ENCODE measurements around the gene SBF2. TPM values are rescaled to one million over a fixed set of nuclear protein-coding genes. Genes with fewer than 3 reads are reported as not detected.

Gene SBF2
- 5.3 and 6.1 TPM in 2 replicates for total RNA-seq

DNA sequence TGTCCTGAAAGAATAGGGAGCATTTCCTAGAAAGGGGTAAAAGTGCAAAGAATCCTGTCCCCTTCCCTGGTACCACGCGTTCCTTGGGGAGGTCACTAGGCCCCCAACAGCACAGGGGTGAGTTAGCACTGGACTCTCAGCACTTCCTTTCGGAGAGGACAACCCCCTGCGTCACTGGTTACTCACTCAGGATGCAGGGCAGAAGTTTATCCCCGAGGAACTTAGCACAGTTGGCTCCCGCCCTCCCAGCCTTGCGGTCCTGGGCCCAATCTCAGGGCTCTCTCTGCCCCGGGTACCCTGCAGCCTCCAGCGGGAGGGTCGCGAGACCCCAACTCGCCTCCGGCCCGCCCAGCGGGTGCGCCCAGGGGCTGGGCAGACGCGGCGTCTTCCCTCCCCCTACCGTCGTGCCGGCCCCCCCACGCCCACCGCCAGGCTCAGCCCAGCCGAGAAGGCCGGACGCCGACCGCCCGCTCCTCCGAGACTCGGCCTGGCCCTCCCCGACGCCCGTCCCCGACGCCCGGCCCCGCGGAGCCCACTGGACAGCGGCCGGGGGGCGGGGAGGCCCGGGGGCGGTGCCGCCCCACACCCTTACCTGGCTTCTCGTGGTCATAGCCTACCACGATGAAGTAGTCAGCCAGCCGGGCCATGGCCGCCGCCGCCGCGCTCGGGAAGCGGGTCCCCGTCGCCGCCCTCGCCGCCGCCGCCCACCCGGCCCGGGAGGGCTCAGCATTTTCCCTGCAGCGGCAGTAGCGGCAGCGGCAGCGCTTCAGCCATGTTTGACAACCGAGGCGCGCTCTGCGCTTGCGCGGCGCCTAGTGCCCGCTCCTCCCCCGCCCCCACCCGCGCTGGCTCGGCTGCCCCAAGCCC is at the start of gene SBF2:
Gene SBF2 (minus strand): TSS at position 797 of the 867 bp plus-strand sequence. CDS start 150 bp downstream, at position 647.
- intact Hi-C loops (cut with micrococcal nuclease): loop anchor here (1.0 to 10.0 kb wide), 3 partner anchors 14 to 1029 kb away; partner anchors contain the start of gene DENND5A

DNA sequence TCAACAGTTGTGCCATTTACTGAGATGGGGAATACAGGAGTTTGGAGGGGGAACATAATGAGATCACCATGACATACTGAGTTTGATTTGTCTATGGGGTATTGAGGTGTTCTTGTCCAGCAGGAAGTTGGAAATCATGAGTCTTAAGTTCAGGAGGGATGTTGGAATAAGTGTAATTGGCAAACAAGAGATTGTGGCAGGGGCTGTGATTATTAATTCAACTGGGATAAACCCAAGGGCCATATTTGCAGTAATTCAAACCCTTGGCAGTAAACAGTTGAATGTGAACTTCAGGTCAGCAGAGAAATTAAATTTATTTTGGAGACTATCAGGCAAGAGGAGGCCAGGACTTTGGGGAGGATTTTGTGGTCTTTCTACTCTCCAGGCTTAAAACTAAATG is 44.3 kb upstream of the SBF2 start:
- intact Hi-C loops (cut with micrococcal nuclease): no loop called here

DNA sequence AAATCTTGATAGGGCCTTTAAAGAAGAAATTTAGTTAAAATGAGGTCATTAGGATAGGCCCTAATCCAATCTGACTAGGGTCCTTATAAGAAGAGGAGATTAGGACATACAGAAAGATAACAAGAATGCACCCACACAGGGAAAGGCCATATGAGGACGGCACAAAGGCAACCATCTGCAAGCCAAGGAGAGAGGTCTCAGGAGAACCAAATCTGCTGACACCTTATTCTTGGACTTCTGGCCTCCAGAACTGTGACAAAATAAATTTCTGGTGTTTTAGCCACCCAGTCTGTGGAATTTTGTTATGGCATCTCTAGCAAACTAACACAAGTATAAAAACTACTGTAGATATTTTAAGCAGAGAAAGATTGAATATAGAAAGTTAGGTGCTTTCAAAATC is 39.5 kb upstream of the SBF2 start:
- intact Hi-C loops (cut with micrococcal nuclease): no loop called here

DNA sequence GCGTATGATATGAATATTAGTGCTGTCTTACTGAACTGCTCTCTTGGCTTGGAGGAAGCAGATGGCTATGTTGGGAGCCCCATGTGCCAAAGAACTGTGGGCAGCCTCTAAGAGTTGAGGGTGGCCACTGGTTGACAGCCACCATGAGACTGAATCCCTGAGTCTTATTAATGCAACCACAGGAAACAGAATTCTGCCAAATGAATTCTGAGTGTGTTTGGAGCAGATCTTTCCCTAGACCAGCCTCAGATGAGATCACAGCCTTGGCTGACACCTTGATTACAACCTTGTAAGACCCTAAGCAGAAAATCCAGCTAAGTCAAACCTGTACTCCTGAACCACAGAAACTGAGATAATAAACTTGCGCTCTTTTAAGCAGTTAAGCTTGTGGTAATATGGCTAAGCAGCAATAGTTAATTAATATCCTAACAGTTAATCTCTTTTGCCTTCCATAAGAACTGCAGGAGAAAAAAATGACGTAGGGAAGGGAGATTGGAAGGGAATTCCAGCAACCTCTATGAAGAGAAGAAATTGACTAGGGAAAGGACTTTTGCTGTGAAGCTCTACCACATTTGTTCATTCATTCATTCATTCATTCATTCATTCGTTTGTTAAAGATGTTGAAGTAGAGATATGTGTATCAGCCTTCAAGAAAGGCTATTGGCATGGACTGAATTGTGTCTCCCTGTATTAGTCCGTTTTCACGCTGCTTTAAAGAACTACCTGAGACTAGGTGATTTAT is 37.7 kb upstream of the SBF2 start:
- intact Hi-C loops (cut with micrococcal nuclease): no loop called here

DNA sequence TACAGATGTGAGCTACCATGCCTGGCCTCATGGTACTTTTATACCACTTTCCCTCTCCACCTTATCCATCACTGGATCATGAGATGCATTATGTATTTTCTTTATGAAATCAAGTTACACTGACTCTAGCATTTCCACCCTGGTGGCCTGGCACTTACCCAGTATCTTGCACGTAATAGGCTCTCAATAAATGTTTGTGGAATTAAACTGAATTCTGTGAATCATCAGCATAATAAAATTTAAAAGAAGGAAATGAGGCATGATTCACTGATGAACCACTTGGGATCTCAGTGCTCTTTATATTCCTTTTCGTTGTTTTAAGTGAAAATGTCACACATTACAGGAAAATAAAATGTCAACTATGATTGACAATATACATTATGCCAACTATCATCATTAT is 35.9 kb upstream of the SBF2 start:
- intact Hi-C loops (cut with micrococcal nuclease): loop anchor here (10.0 kb wide), 1 partner anchor 795 kb away; no protein-coding TSS in a partner anchor

DNA sequence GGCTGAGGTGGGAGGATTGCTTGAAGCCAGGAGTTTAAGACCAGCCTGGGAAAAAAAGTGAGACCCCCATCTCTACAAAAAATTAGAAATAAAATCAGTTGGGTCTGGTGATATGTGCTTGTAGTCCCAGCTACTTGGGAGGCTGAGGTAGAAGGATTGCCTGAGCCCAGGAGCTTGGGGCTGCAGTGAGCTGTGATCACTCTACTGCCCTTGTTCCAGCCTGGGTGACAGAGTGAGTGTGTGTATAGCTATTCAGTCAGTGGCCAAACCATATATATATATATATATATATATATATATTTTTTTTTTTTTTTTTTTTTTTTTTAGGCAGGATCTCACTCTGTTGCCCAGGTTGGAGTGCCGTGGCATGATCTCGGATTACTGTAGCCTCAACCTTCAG is 35.3 kb upstream of the SBF2 start:
- intact Hi-C loops (cut with micrococcal nuclease): loop anchor here (10.0 kb wide), 1 partner anchor 795 kb away; no protein-coding TSS in a partner anchor

DNA sequence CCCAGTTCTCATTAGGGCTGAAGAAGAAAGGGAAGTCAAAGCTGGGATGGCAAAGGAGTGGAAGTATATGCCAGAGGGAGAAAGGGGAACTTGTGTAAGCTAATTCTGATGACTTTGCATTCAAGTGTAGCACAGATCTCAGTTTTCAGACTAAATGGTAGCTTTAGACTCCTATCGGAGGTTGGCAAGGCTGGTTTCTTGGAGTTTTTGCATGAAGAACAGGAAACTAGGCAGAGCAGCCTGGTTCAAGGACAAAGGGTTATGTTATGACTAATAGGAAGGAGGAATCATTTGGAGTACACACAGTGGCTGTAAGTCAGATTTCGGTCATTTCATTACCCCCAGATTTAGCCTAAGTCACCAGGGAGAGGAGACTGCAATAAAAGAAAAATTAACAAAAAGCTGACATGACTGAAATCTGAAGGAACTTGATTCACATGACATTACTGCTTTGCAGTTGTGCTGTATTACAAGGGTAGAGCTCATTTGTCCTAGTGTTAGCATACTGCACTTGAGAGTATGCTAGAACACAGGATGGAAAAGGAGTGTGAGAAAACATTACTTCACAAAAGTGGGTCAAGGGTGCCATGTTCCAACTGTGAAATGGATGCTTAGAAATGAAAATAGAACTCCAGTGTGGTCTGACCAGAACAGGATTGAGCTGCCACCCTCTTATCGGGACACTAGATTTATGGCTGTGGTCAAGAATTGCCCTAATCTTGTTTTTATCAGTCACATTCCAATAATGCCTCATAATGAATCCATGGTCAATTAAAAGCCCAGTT is 34.5 kb upstream of the SBF2 start:
- intact Hi-C loops (cut with micrococcal nuclease): loop anchor here (10.0 kb wide), 1 partner anchor 794 kb away; no protein-coding TSS in a partner anchor

DNA sequence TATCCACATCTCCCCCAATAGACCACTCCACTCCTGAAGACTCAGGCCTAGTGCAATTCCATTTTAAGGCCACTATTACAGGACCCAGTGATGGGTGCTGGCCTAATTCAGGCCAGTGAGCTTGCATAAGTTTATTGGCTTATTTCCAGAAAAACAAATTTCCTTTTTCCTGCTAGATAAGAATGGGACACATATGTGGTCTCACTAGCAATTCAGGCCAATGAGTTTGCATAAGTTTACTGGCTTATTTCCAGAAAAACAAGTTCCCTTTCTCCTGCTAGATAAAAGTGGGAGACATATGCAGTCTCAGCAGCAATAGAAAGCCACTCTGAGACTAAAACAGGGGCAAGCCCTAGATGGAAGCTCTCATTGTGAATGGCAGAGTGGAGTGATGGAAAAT is 33.2 kb upstream of the SBF2 start:
- intact Hi-C loops (cut with micrococcal nuclease): loop anchor here (10.0 kb wide), 1 partner anchor 792 kb away; no protein-coding TSS in a partner anchor

DNA sequence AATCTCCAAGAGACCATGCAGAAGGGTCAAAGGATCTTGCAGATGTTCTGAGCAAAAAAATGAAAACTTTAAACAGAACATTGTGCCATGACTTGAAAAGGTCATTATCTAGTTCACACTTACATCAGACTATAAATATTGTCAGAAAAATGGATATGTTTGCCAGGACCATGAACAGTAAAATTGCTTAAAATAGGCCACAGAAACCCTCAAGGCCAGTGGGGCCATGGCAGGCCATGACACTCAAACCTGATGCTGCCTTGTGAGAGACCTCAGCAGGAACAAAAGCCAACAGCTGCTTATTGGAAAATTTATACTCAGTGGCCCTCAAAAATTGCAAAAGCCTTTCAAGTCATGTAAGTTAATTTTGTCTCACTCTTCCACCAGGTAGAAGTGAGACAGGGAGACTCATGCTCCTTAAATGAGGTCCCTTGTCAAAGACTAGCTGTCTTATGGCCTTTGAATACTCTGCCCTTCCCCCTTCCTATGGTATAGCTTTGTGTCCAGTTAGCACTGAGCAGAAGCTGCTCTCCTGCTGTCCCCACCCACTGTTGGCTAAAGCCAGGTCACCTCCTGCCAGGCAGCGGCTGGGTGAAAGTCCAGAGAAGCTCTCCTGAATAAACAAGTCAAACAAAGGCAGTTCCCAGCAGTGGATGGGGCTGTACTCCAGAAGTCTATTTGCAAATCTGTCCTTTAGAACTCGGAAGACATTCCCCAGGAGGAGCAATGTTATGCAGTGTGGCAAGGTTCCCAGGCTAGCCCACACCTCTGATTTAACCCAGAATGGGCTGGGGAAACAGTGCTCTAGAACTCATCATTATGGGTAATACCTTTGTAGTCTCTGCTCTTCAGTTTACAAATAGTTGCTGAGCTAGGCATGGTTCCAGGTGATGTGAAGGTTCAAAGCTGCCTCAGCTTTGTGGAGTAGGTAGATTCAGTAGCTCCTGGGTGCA is 32.3 kb upstream of the SBF2 start:
- intact Hi-C loops (cut with micrococcal nuclease): loop anchor here (10.0 kb wide), 1 partner anchor 791 kb away; no protein-coding TSS in a partner anchor

DNA sequence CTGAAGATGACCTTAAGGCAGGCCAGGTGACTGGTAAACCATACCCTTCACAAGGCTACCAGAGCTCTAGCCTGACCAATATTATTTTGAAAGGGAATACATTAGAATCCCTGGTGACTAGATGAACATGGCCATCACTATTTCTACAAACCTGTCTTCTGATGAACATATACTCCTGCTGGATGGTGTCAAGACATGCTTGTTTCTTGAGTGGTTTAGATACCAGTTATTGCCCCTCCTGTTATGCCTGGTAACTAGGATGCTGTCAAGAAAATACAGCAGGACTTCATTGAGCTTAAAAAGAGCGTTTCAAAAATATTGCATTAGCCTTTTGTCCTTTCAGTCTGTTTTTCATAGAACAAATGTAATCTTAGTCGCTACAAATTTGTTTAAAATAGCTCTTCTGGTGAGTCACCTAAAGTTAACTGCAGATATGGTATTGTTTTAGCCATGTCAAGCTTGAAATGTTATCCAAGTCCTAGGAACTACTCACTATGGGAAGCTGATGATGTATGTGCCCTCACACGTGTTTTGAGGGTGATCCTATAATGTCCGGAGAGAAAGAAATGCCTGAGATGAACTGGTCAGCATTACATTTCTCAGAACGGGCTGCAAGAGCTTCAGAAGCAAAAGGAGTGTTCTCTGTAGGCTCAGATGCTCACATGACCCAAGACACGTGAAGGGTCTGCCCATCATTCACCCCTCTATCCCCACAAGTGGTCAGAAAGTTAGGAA is 31.4 kb upstream of the SBF2 start:
- intact Hi-C loops (cut with micrococcal nuclease): loop anchor here (10.0 kb wide), 1 partner anchor 791 kb away; no protein-coding TSS in a partner anchor

DNA sequence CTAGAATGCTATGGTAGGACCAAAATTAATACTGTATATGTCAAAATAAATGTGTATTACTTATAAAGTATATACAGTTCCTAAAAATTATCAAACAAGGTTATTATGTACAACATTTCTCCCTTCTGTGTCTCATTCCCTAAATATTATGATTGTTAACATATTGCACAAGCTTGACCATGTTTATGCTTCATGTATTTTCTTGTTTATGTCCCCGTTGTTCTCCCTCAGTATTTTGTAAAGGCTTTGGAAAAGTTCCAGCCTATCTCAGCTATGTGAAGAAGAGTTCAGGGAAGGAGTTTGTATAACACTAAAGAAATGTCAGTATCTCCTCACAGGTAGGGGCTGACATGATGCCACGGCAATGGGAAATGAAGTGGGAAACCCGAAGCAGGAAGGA is 30.5 kb upstream of the SBF2 start:
- intact Hi-C loops (cut with micrococcal nuclease): loop anchor here (5.0 to 10.0 kb wide), 2 partner anchors 712 to 790 kb away; no protein-coding TSS in a partner anchor

DNA sequence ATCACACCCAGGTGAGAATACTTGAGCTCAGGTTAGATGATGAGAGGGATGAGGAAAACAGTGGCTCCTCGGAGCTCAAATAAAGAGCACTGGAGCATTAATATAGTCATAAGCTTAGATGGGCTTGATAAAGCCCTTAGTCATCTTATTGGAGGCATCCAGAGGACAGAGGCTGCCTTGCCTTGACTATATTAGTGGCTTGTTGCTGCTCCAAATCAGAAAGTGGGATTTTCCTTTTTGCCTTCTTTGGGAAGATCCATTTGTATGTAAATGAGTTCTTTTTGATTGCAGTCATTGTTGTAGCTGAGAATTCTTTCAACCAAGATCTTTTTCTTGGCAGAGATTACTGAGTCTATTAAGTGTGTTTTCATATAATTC is 29.8 kb upstream of the SBF2 start:
- intact Hi-C loops (cut with micrococcal nuclease): loop anchor here (1.0 to 10.0 kb wide), 8 partner anchors 15 to 789 kb away; partner anchors contain the start of gene SBF2

DNA sequence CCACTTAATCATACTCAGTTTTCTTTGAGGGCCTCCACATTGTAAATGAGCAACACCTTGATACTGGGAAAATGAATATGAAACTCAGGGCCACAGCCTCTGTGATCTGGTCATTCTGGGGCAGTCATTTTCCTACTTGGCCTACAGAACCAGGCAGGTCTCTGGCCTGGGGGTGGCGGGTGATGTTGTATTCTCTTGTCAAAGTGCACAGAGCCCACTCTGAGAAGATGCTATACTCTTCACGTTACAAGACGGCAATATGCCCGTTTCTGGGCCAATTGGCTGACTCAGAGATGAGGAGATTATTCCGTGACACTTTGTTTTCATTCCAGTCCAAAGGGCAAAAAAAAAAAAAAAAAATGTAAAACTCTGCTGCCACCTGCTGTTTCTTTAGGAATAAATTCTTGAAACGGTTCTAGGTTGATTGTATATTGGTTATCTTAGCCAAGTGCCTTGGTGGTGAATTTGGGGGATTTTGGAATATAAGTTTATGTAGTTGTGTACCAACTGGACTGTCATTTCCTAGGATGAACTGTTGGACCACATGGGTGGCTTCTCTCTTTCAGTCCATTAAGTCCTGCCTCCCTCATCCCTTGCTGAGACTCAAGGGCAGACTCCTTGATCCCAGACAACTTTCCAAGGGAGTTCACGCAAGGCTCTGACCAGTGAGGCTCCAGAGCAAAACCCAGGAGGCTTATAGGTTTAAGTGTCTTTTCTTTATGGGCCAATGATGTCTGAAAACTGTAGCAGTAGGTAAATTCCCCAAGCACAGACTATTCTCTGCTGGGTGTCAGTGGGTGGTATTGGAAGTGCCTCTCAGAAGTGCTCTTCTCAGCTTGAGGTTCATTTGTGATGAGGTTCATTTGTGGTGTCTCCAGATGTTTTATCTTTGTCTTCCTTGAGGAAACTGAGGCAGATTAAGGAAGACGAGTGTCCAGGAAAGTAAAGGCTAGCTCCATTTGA is 29.1 kb upstream of the SBF2 start:
- intact Hi-C loops (cut with micrococcal nuclease): loop anchor here (1.0 to 10.0 kb wide), 8 partner anchors 15 to 788 kb away; partner anchors contain the start of gene SBF2

DNA sequence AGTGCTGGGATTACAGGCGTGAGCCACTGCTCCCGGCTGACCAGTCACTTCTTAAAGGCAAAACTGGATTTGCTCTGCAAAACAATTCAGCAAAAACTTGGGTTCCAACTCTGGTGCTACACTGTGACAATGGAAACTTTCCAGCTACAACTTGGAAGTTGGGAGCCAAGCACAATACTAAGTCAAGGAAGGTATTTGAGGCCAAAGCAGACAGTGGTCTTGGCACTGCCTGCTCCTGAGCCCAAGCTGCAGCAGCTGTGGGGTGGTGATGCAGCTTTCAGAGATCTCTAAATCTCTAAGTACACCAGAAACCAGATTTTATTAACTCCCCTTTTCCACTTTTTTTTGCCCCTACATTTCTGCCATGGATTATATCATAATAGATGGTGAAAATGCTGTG is 28.4 kb upstream of the SBF2 start:
- intact Hi-C loops (cut with micrococcal nuclease): loop anchor here (5.0 to 10.0 kb wide), 2 partner anchors 710 to 788 kb away; no protein-coding TSS in a partner anchor

DNA sequence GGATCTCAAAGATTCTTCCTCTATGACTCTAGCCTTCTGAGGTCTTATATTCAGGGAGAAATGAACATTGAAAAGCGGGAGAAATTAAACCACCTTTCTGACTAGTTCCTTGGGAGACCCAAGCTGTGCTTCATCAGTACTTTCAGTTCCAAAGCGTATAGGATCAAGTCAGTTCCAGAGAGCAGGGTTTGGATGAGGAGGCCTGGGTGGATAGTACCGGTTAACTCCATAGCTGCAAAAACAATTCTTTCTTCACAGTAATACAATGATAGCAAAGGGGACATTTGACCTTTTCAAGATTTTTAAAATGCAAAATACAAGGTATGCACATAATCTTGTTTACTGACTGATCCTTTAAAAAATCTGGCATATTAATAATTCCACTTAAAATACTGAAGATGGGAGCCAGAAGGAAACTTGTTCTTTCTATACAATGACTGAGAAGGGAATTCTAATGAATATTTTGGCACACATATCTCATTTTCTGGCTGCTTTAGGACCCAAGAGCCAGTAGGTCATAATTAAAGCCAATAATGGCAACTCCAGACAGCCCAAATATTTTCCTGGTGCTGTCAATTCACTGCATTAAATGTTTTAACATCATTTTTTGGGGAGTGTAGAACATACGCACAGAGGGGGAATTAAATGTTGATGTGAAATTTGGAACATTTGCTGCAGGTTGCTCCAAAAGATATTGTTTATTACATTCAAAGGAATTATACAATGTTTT is 26.9 kb upstream of the SBF2 start:
- intact Hi-C loops (cut with micrococcal nuclease): loop anchor here (5.0 to 10.0 kb wide), 2 partner anchors 709 to 786 kb away; no protein-coding TSS in a partner anchor

DNA sequence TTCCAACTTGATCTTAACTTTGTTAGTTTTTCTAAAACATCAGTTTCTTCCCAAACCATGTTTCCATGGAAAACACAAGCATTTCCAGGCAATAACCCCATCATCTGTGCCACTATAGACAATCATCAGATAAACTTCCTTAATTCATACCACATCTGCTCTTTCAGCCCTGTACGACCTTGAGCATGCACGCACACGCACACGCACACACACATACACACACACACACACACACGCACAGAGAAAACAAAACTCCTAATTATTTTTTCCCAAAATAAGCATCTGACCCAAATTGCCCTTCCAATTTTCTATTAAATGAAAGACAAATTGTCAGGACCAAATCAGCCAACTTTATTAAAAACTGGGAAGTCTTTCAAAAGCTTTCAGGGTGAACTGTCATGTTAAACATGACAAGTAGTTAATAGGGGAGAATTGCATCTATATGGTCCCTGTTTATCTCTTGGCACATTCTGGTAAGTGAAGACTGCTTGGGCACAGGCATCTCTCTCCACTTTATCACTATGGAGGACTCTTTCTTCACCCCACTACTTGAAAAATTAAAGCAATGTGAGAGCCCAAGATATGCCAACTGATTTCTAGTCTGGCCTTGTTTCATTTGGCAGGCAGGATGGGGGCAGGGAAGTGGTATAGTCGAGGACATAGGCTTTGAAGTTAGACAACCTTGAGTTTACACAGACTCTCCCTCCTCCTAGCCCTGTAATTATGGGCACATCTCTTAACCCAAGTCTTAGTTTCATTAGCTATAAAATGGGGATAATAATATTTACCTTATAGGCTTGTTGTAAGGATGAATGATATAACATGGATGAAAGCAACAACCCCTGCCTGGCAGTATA is 25.9 kb upstream of the SBF2 start:
- intact Hi-C loops (cut with micrococcal nuclease): loop anchor here (5.0 to 10.0 kb wide), 2 partner anchors 708 to 785 kb away; no protein-coding TSS in a partner anchor

Data from T-helper 1 cell treated with Interleukin-12 subunit alpha and Interleukin-12 subunit beta and Interleukin-4 antibody, amounts not matched to agents 30 ng/mL and 1 ng/mL, for 36 hours (primary cell).